A673 (cell line): ENCODE data around the gene CHRNB1. TPM values are rescaled to one million over a fixed set of nuclear protein-coding genes. Genes with fewer than 3 reads are reported as not detected.

Experiments
- BruUV-seq: library from RNA; stranded (reverse); fragments of 400-500 nt; replicated peaks from 2 replicates; lab custom pipeline; 2021; lab: Mats Ljungman, UMichigan
- CTCF ChIA-PET: fragments of 300-600 bp; sonication (Branson Sonifier 250); formaldehyde crosslinking; loops from one replicate; lab custom pipeline; 2022; ENCODE audit warnings: antibody characterized with exemption; lab: Charles Lee
- POLR2A ChIA-PET: fragments of 300-600 bp; sonication (Branson Sonifier 250); formaldehyde crosslinking; loops from one replicate; lab custom pipeline; 2022; ENCODE audit warnings: antibody characterized with exemption; ENCODE audit not compliant: low non-redundant PET; lab: Charles Lee
- DNase-seq: peaks from one replicate; pipeline ENCODE4 v3.0.0-alpha.2; 2015; ENCODE audit warnings: low spot score
- H3K27ac ChIP-seq: fragments of 200-600 bp; sonication (generic); 2 replicates; pipeline ENCODE4 v1.5.1; 2016; ENCODE audit warnings: mixed run types, low read depth, mild to moderate bottlenecking, mixed read lengths, antibody characterized with exemption, low read length; ENCODE audit not compliant: poor library complexity, severe bottlenecking
- H3K27me3 ChIP-seq: fragments of 200-600 bp; sonication (generic); replicated peaks from 2 replicates; pipeline ENCODE4 v1.6.1; 2017; ENCODE audit warnings: mixed run types, low read depth, mild to moderate bottlenecking, mixed read lengths, antibody characterized with exemption, low read length; ENCODE audit not compliant: insufficient read depth, poor library complexity
- H3K36me3 ChIP-seq: fragments of 200-600 bp; sonication (generic); 2 replicates; pipeline ENCODE4 v1.6.1; 2016; ENCODE audit warnings: mixed run types, mild to moderate bottlenecking, mixed read lengths, antibody characterized with exemption, low read length; ENCODE audit not compliant: insufficient read depth, poor library complexity, severe bottlenecking
- H3K4me1 ChIP-seq: fragments of 200-600 bp; sonication (generic); 2 replicates; pipeline ENCODE4 v1.6.1; 2017; ENCODE audit warnings: mixed run types, mild to moderate bottlenecking, mixed read lengths, antibody characterized with exemption, low read length; ENCODE audit not compliant: insufficient read depth, poor library complexity, severe bottlenecking
- H3K4me3 ChIP-seq: fragments of 200-600 bp; sonication (generic); 2 replicates; pipeline ENCODE4 v1.5.1; 2016; ENCODE audit warnings: low read depth, mixed run types, mild to moderate bottlenecking, mixed read lengths, low read length; ENCODE audit not compliant: poor library complexity, severe bottlenecking
- H3K9me3 ChIP-seq: fragments of 200-600 bp; sonication (generic); 2 replicates; pipeline ENCODE4 v1.6.1; 2016; ENCODE audit warnings: mixed run types, low read depth, mild to moderate bottlenecking, mixed read lengths, antibody characterized with exemption, low read length; ENCODE audit not compliant: poor library complexity, severe bottlenecking
- EZH2 ChIP-seq: fragments of 200-600 bp; sonication (generic); IDR thresholded peaks from 2 replicates; pipeline ENCODE4 v1.6.1; 2017; ENCODE audit warnings: borderline replicate concordance, low read depth, mild to moderate bottlenecking, mixed read lengths, antibody characterized with exemption, low read length; ENCODE audit not compliant: poor library complexity, severe bottlenecking
- intact Hi-C: fragments of 100-400 bp; cut with micrococcal nuclease; formaldehyde crosslinking; loops from one replicate; pipeline ENCODE4 v1.10.0; 2022; ENCODE audit not compliant: unreplicated experiment
- total RNA-seq: library from RNA; stranded (reverse); gene quantifications from 2 replicates; pipeline ENCODE4 v1.2.3, GENCODE V29; 2021
- TF ChIP-seq, protein P1 (sequence below): fragments of 300-800, 200-600 bp; sonication (generic); conservative IDR thresholded peaks from 2 replicates; pipeline ENCODE4 v1.5.1; 2017; ENCODE audit warnings: low read depth, mild to moderate bottlenecking, antibody characterized with exemption, low read length, moderate library complexity, mixed read lengths

The CHRNB1 gene
- total RNA-seq, 1 experiment from 2014 or later, result 5.2 TPM

DNA sequence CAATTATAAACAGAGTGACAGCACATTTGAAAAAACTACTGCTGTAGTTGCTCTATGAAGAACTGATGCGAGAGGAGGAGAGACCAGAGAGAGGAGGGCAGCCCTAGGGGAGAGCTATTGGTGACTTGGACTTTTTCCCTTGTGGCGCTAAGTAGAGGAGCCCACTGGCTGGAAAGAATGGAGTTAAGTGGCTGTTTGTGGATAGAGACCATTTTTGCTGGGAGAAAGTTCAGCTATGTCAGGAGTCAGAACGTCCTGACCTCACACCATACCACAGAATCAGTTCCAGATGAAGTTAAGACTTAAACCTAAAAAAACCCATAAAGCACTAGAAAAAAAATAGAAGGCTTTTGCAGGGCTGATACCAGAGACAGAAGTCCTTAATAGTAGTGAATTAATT, 41.3 kb downstream of the CHRNB1 start:
- DNase-seq, result no peak
- H3K27ac ChIP-seq, result peak overlapping the region; percentile 27
- no TSS peak for BruUV-seq
- POLR2A ChIA-PET, result interaction anchor here (0.7 kb wide), 2 partner anchors 8 to 74 kb away, joined by 3 read pairs; no protein-coding TSS in a partner anchor
- peaks cover 1% of the 10 kb centered on the region for H3K36me3 ChIP-seq
- intact Hi-C loops, result loop anchor here (10.0 kb wide), 1 partner anchor 131 kb away; the partner anchor contains the start of genes KCTD11 and TMEM95
- H3K4me3 ChIP-seq, result peak overlapping the region; percentile 91
- no peaks in the 10 kb centered on the region for H3K9me3 ChIP-seq
- TF ChIP-seq, protein P1, sequence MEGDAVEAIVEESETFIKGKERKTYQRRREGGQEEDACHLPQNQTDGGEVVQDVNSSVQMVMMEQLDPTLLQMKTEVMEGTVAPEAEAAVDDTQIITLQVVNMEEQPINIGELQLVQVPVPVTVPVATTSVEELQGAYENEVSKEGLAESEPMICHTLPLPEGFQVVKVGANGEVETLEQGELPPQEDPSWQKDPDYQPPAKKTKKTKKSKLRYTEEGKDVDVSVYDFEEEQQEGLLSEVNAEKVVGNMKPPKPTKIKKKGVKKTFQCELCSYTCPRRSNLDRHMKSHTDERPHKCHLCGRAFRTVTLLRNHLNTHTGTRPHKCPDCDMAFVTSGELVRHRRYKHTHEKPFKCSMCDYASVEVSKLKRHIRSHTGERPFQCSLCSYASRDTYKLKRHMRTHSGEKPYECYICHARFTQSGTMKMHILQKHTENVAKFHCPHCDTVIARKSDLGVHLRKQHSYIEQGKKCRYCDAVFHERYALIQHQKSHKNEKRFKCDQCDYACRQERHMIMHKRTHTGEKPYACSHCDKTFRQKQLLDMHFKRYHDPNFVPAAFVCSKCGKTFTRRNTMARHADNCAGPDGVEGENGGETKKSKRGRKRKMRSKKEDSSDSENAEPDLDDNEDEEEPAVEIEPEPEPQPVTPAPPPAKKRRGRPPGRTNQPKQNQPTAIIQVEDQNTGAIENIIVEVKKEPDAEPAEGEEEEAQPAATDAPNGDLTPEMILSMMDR, result no peak
- TF ChIP-seq EZH2, result no peak
- no peaks in the 10 kb centered on the region for H3K27me3 ChIP-seq
- peaks cover 30% of the 10 kb centered on the region for H3K4me1 ChIP-seq
- CTCF ChIA-PET, result interaction anchor here (0.7 kb wide), 1 partner anchor 82 kb away, joined by 3 read pairs; no protein-coding TSS in a partner anchor

DNA sequence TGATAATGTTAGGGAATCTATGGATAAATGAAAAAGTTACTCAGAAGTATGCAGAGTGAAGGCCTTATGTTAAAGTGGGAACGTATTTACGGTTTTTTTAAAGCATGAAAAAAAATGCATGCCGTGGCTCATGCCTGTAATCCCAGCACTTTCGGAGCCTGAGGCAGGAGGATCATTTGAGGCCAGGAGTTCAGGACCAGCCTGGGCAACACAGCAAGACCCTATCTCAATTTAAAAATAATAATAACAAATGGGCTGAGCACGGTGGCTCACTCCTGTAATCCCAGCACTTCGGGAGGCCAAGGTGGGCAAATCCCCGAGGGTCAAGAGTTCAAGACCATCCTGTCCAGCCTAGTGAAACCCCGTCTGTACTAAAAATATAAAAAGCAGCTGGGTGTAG, 45.3 kb downstream of the CHRNB1 start:
- H3K36me3 ChIP-seq, result peaks cover 7% of the 10 kb centered on the region

DNA sequence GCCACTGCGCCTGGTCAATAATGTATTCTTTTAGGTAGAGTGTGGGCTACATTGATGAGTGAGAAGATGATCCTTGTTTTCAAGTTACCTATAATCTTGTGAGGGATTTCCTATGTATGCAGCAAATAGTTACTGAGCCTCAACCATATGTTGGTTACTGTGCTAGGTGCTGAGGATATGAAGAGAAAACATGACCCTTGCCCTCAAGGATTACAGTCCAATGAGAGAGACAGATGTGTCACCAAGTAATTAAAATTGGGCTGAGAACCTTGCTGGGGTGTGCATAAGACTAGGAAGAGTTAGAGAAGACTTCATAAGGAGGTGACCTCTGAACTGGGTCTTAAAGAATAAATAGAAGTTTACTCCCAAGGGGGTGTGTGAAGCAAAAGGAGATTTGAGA, 46.7 kb downstream of the CHRNB1 start:
- no TSS peak for BruUV-seq
- Histone ChIP-seq H3K27ac (no peak overlapping the region), H3K9me3 (no peaks in the 10 kb centered on the region), H3K4me1 (peaks cover 13% of the 10 kb centered on the region), H3K27me3 (no peaks in the 10 kb centered on the region), H3K36me3 (peaks cover 21% of the 10 kb centered on the region), H3K4me3 (no peak overlapping the region)
- DNase-seq, result no peak
- POLR2A ChIA-PET, result no interaction called here
- TF ChIP-seq EZH2, result no peak
- TF ChIP-seq, protein P1, result no peak
- CTCF ChIA-PET, result no interaction called here
- intact Hi-C loops, result no loop called here

More for the DNA sequence above, 45.3 kb downstream of the CHRNB1 start:
- Histone ChIP-seq H3K27ac (no peak overlapping the region), H3K4me1 (peaks cover 23% of the 10 kb centered on the region), H3K9me3 (no peaks in the 10 kb centered on the region), H3K27me3 (no peaks in the 10 kb centered on the region), H3K4me3 (no peak overlapping the region)
- TF ChIP-seq, protein P1, result no peak
- TF ChIP-seq EZH2, result no peak
- POLR2A ChIA-PET, result no interaction called here
- intact Hi-C loops, result no loop called here
- no TSS peak for BruUV-seq
- CTCF ChIA-PET, result no interaction called here
- DNase-seq, result no peak
